RWPE2 (cell line): ENCODE data around the gene HIPK2.

Experiments
- ATAC-seq: fragments of 200-7000 bp; cut with Tn5 transposase; 3 replicates; pipeline ENCODE4 v1.9.1; 2021; ENCODE audit warnings: low read depth
- DNase-seq: peaks from one replicate; pipeline ENCODE4 v3.0.0-alpha.2; 2020; ENCODE audit warnings: low spot score
- H3K27ac ChIP-seq: fragments of 450-650 bp; 2 replicates; pipeline ENCODE4 v1.5.1; 2017; ENCODE audit warnings: mild to moderate bottlenecking; ENCODE audit not compliant: poor library complexity, severe bottlenecking
- H3K27me3 ChIP-seq: fragments of 250-450 bp; sonication (Bioruptor Pico); 2 replicates; pipeline ENCODE4 v1.5.1; 2021; ENCODE audit warnings: mild to moderate bottlenecking, moderate library complexity; ENCODE audit not compliant: insufficient read depth, poor library complexity, severe bottlenecking
- H3K36me3 ChIP-seq: fragments of 250-450 bp; sonication (Bioruptor Pico); 2 replicates; pipeline ENCODE4 v1.5.1; 2020; ENCODE audit warnings: low read depth, mild to moderate bottlenecking, moderate library complexity
- H3K4me1 ChIP-seq: fragments of 250-450 bp; sonication (Bioruptor Pico); 2 replicates; pipeline ENCODE4 v1.5.1; 2021; ENCODE audit warnings: mild to moderate bottlenecking, moderate library complexity; ENCODE audit not compliant: insufficient read depth, poor library complexity, severe bottlenecking
- H3K4me3 ChIP-seq: fragments of 250-450 bp; sonication (Bioruptor Pico); 2 replicates; pipeline ENCODE4 v1.5.1; 2021; ENCODE audit warnings: mild to moderate bottlenecking, moderate library complexity; ENCODE audit not compliant: severe bottlenecking
- H3K9me3 ChIP-seq: fragments of 250-450 bp; sonication (Bioruptor Pico); 2 replicates; pipeline ENCODE4 v1.5.1; 2021; ENCODE audit warnings: mild to moderate bottlenecking, moderate library complexity; ENCODE audit not compliant: severe bottlenecking
- TF ChIP-seq, protein P1 (sequence below): fragments of 450-650 bp; IDR thresholded peaks from one replicate; pipeline ENCODE4 v1.5.1; 2017; ENCODE audit warnings: mild to moderate bottlenecking, moderate library complexity; ENCODE audit not compliant: poor library complexity, severe bottlenecking

Gene HIPK2

DNA sequence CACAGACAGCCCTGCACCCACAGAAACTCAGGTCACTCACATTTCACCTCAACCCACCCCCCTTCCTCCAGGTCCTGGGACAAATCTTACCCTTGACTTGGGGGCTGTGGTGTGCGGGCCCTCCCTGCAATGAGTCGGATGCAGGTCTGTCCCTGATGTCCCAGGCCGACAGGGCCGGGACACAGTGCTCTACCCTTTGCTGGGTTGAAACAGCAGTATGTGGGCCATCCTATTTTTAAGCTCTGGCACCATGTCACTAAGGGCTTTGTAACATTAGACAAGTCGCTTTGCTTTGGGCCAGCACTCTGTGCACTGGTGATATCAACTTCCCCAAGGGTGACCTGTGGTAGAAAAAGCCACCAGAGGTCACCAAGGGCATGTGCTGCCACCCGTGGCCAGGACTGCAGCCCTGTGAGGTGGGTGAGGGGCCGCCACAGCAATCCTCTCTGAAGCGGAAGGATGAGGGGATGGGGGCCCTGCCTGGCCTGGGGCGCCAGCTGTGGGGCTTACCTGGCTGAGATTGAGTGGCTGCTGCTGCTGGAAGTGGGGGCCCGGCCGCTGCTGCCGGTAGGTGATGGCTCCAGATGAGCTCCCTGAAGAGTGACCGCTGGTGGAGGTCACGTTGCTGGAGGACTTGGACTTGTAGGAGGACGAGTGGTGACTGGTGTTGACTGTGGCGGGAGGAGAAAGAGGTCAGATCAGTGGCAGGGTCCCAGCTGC, 203.0 kb downstream of the HIPK2 start:
- Histone ChIP-seq H3K36me3 (peaks cover 7% of the 10 kb centered on the region), H3K27ac (no peak overlapping the region), H3K9me3 (no peaks in the 10 kb centered on the region), H3K27me3 (no peaks in the 10 kb centered on the region), H3K4me1 (no peaks in the 10 kb centered on the region), H3K4me3 (no peak overlapping the region)
- ATAC-seq (no peak), DNase-seq (no peak)
- TF ChIP-seq, protein P1, sequence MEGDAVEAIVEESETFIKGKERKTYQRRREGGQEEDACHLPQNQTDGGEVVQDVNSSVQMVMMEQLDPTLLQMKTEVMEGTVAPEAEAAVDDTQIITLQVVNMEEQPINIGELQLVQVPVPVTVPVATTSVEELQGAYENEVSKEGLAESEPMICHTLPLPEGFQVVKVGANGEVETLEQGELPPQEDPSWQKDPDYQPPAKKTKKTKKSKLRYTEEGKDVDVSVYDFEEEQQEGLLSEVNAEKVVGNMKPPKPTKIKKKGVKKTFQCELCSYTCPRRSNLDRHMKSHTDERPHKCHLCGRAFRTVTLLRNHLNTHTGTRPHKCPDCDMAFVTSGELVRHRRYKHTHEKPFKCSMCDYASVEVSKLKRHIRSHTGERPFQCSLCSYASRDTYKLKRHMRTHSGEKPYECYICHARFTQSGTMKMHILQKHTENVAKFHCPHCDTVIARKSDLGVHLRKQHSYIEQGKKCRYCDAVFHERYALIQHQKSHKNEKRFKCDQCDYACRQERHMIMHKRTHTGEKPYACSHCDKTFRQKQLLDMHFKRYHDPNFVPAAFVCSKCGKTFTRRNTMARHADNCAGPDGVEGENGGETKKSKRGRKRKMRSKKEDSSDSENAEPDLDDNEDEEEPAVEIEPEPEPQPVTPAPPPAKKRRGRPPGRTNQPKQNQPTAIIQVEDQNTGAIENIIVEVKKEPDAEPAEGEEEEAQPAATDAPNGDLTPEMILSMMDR = no peak

DNA sequence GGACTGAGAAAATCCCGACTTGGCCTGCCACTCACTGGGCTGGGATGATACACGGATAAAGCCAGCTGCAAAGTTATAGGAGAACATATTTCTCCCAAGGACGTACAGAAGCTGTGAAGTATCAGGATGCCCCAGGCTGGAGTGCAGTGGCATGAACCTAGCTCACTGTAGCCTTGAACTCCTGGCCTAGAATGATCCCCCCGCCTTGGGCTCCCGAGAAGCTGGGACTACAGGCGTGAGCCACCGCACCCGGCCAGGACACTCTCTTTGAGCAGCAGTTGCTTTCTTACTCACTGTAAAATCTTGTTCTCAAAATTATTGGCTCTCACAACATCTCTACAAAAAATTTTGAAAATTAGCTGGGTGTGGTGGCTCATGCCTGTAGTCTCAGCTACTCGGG, 203.9 kb downstream of the HIPK2 start:
- Histone ChIP-seq H3K9me3 (no peaks in the 10 kb centered on the region), H3K27ac (no peak overlapping the region), H3K36me3 (peaks cover 7% of the 10 kb centered on the region), H3K4me3 (no peak overlapping the region), H3K27me3 (no peaks in the 10 kb centered on the region), H3K4me1 (no peaks in the 10 kb centered on the region)
- ATAC-seq (no peak), DNase-seq (no peak)
- TF ChIP-seq, protein P1 = no peak

DNA sequence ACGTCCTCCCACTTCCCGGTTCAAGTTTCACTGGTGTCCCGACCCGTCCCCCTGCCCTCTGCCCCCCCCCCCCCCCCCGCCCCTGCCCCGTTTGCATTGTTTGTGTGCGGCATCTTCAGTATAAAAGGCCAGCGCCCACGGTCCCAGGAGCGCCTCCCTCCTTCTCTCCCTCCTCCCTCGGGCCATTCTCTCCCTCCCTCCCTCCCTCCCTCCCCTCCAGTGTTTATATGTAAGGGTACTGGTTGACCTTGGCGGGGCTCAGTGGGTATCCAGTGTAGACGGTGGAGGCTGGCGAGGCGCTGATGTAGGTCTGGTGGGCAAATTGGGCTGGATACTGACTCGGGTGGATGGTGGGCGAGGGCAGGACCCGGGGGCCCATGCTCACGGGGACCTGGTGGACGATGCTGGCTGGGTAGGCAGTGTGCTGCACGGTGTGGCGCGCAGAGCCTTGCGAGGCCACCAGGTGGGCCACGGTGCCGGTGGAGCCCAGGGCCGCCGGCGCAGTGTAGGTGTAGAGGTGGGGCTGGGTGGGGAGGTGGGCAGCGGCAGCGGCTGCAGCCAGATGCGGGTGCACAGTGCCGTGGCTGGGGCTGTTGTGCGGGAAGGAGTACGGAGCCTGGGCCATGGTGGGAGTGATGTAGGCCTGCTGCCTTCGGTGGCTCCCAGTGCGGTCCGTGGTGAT, 205.0 kb downstream of the HIPK2 start:
- peaks cover 7% of the 10 kb centered on the region for H3K36me3 ChIP-seq
- DNase-seq = no peak

GRCh38 chr7:139572071-139572470, 205.7 kb downstream of the HIPK2 start:
- Histone ChIP-seq H3K9me3 (no peaks in the 10 kb centered on the region), H3K27ac (no peak overlapping the region), H3K4me1 (no peaks in the 10 kb centered on the region), H3K27me3 (no peaks in the 10 kb centered on the region), H3K4me3 (no peak overlapping the region), H3K36me3 (peaks cover 7% of the 10 kb centered on the region)
- no peak for DNase-seq
- TF ChIP-seq, protein P1 = no peak
- ATAC-seq = no peak

More for the DNA sequence above, 205.0 kb downstream of the HIPK2 start:
- Histone ChIP-seq H3K4me1 (no peaks in the 10 kb centered on the region), H3K27ac (no peak overlapping the region), H3K4me3 (no peak overlapping the region), H3K9me3 (no peaks in the 10 kb centered on the region), H3K27me3 (no peaks in the 10 kb centered on the region)
- TF ChIP-seq, protein P1 = no peak
- ATAC-seq = no peak

DNA sequence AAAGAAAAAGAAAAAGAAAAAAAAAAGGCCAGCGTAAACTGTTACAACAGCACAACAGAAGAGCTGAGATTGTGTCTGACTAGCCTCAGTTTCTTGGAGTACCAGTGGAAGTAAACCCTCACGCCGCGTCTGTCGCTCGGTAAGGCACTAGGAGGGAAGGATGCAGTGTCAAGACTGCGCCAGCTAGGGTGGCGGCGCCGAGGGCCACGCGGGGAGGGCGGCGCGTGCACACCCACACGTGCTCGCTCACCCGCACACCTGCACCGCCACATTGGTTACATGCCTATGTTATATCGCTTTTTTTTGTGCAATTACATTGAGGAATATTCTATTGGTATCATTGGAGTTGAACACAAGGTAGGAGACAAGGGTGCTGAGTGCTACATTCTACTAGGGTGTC, 206.1 kb downstream of the HIPK2 start:
- Histone ChIP-seq H3K4me3 (no peak overlapping the region), H3K27ac (no peak overlapping the region), H3K9me3 (no peaks in the 10 kb centered on the region), H3K27me3 (no peaks in the 10 kb centered on the region), H3K4me1 (no peaks in the 10 kb centered on the region), H3K36me3 (peaks cover 7% of the 10 kb centered on the region)
- no peak for DNase-seq
- ATAC-seq = no peak
- TF ChIP-seq, protein P1 = no peak
